Measurements from ENCODE around the gene CARD11.

Gene CARD11

DNA sequence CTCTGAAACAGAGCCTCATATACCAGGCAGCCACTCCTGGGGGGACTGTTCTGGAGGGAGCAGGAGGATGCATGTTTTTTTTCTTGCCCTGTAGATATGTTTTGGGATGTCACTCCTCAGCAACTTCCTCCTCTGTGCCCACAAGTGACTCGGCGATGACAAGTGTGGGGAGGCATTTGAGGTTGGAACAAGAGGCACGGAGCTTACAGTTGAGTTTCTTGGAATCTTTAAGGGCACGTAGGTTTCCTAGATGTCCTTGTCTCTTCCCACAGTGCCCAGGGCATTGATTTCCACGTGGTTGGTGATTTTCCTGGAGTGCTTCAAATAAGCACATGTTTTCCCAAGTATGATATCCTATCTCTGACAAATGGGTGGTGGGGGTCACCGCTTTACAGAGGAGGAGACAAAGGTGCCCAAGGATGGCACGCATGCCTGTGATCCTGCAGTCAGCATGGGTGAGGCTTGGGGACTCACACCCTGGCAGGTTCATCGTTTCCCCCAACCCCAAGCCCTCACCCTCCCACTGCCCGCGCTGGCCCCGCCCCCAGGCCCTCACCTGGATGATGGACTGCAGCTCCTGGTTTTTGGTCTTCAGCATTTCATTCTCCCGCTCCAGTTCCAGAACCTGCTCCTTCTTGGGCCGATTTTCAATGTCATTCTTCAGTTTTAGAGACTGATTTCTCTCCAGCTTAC lies 104.3 kb downstream of the CARD11 start:
- no peak for DNase-seq (ENCODE audit: low spot score)

DNA sequence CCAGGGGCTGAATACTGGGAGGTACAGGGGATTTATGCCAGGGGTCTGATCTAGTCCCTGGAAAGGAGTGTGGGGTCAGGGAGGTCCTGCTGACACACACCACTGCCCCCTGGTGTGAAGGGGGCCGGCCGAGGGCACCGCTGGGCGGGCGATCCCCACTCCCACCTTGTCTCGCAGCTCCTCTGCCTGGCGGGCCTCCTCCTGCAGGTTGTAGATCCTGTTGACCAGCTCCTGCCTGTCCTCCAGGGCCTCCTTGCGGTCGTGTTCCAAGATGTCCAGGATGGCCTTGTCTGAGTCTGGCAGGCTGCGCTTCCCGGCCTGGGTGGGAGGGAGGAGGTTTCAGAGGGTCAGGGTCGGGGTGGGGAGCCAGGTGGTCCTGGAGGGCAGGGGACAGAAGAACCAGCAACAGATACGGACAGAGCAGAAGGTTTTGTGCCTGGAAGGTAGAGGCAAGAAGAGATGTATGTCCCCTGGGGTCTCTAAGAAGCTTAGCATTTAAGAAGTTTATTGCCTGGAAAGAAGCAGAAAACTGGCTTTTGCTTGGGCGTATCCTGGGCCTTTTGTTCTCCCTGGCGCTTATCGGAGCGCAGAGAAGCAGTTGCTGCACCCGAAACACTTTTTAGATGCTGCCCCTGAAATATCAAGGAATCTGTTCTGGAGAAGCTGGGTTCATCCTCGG lies 105.0 kb downstream of the CARD11 start:
- no peak for DNase-seq (ENCODE audit: low spot score)

DNA sequence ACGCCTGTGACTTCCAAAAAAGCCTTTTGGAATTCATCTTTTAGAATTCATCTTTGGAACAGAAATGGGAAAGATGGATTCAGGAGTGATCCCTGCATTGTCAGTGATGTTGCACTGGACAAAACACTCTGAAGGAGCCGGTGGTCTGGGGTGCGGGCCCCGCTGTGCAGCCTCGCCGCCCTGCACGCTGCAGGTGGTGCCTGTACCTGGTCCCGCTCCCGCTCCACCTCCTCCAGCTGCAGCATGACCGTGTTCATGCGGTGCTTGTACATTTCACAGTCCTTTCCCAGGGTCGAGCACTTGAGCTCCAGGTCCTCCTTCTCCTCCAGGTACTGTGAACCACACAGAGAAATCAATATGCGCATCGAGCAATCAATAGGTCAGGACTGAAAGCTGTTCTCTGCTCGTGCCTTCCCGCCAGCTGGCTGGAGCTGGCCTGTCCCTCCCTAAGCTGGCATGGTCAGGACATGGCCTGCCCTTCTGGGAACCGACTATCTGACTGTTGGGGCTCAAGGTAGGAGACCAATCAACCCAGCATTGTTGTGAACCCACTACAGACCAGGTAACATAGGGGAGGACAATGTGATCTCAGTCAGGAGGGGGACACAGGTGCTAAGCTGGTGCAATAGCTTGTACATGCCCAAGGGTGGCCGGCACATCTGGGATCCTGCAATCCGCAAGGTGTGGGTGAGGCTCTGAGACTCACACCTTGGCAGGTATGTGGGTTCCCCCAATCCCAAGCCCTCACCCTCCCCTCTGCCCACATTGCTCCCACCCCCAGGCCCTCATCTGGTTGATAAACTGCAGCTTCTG lies 105.8 kb downstream of the CARD11 start:
- DNase-seq (ENCODE audit: low spot score), result no peak

DNA sequence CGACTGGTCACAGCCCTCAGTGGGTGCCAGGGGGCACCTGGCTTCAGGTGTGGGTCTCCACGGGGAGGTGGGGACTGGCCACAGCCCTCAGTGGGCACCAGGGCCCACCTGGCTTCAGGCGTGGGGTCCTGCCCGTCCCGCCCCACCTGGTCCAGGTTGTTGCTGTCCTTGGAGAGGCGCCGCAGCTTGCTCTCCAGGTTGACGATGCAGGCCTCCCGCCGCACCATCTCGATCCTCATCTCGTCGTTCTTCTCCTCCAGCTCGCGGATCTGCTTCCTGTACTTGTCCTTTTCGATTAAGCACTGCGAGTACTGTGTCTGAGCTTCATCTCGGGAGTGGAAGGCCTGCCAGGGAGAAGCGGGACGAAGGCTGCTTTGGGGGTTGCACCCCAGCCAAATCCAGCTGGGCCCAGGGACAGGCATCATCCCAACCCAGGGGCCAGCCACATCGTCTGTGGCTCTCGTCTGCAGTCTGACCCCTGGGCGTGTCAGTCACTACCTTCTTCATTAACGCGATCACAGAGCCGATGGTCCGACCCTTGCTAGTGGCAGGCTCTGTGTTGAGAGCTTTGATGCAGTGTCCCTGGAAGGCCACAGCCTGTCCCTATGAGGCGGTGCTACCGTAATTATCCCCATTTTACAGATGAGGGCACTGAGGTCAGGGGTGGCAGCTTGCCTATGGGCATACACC lies 106.6 kb downstream of the CARD11 start:
- DNase-seq (ENCODE audit: low spot score), result no peak

DNA sequence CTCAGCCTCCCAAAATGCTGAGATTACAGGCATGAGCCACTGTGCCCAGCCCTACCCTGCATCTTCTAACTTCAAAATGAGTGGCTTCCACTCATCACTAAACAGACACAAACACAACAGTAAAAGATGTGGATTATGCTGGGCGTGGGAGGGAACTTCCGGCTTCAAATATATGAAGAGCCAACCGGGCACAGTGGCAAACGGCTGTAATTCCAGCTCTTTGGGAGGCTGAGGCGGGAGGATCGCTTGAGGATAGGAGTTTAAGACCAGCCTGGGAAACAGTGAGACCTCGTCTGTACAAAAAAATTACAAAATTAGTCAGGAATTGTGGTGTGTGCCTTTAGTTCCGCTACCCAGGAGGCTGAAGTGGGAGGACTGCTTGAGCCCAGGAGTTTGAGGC lies 107.4 kb downstream of the CARD11 start:
- DNase-seq (ENCODE audit: low spot score), result no peak

DNA sequence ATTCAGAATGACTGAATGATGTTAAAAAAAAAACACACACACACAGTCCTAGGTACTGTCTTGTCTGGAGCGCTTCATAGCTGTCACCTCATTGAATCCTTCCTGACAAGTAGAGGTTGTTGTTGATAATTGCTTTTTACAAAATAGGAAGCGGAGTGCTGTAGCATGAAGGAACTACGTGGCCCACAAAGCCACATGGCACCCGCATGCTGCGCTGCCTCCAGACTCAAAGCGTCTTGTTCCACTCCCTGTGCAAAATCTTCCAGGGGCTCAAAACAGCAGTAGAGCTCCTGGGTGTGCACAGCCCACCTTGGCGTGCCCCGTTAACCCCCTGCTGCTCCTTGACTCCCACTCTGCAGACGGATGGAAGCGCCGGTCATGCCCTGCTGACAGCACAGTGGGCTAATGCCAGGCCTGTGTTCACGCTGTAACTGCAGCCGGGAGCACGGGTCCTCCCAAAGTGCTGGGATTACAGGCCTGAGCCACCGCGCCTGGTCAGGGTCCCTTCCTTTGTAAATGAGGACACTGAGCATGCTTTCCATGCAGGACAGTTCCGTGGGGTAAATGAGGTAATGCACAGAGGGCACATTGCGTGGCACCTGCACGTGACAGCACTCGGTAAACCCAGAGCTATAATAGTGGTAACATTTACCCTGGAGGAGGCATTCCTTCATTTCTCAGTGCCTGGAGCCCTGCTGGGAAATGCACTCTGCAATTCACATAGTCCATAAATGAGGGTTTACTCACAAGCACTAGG lies 108.5 kb downstream of the CARD11 start:
- peak; percentile 12 for DNase-seq (ENCODE audit: low spot score)

DNA sequence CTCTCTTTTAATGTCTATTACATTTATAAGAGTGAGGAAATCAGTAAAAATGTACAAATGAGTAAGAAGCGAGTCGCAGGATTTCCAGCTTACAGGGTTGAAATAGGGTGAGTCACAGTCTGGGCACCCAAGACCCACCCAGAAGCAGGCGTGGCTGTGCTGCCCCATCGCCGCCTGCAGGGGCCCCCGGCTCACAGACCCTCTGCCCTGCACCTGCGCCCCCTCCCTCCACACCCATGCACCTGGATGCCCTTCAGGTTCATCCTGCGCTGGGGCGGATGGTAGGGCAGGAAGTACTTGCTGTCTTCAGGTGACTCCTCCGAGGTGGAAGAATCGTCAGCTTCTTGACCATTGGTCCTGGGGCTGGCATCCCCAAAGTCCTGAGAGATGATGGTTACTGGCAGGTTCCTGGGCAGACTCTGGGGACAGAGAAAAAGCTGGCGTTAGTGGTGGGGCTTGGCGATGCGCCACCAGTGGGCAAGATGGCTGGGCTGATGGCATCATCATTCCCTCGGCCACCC lies 109.4 kb downstream of the CARD11 start:
- no peak for DNase-seq (ENCODE audit: low spot score)

DNA sequence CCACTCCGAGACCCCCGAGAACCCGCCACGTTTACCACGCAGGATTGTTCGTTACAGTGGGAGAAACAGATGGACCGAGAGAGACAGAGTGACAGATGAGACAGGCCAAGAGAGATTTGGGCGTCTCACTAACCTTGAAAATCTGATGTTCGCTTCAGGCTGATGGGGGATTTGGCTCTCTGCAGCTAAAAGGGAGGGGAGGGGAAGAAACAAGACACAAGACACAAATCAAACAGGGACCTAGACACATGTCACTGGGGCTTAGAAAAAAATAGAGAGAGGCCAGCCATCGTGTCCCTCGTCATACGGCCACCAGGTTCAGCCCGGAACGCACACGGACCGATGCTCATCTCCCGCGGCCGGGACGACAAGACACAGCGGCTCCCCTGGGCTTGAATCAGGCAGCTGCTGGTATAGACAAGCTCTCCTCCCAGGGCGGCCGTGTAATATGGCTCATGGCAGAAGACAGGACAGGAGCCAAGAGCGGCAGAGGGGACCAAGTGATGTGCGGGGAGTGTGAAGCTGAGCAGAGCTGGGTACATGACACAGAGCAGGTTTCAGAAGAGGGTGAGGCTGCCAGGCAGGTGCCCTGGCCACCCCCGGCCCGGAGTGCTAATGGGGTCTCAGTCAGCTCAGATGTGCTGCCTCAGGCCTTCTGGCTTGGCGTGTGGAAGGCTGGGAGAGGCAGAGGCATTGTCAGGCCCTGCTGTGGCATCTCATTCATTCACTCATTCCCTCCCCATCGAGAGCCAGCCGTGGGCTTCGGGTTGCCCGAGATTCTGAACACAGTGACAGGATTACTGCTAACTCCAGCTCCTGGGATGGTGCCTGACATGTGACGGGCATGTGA lies 111.0 kb downstream of the CARD11 start:
- no peak for DNase-seq (ENCODE audit: low spot score)

DNA sequence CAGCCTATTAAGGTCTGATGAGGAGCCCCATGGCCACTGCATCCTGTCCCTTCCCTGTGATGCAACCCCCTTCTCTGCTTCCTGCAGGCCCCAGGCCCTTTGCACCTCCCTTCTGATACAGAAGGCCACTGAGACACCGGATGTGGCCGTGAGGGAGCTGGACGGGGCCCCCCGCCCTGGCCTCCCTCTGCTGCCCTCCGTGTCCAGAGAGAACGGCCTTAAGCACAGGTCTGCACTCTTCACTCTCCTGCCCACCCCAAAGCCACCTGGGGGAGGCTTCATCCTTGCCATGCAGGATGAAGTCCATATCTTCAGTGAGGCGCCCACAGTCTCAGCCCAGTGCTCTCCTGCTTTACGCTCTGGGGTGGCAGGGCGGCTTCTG lies 112.6 kb downstream of the CARD11 start:
- no peak for DNase-seq (ENCODE audit: low spot score)

DNA sequence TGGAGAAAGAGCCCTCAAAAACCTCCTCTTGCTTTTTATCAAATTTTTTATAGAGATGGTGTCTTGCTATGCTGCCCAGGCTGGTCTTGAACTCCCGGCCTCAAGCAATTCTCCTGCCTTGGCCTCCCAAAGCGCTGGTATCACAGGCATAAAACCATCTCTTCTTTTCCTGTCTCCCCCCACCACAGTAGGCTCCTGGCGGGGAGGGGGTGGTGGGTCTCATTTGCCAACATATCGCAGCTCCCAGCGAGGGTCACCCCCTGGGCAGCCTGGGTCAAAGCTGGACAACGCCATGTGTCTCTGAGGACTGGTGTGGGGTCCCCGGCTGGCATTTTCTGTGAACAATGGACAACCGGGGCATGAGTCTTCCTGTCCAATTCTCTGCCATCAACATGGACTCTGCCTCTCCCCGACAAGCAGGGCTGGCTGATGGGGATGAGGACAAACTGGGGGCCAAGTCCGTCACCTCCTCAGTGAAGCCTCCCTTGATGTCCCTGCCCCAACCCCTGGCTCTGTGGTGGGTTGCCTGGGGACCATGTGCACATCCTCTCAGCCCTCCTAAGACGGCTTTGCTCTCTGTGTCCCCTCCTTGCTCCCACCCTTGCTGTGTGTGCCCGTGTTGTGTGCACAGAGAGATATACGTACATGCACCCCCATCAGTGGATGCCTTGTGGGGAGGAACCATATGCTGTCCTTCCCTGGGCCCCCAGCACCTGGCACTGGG lies 113.2 kb downstream of the CARD11 start:
- DNase-seq (ENCODE audit: low spot score), result no peak

DNA sequence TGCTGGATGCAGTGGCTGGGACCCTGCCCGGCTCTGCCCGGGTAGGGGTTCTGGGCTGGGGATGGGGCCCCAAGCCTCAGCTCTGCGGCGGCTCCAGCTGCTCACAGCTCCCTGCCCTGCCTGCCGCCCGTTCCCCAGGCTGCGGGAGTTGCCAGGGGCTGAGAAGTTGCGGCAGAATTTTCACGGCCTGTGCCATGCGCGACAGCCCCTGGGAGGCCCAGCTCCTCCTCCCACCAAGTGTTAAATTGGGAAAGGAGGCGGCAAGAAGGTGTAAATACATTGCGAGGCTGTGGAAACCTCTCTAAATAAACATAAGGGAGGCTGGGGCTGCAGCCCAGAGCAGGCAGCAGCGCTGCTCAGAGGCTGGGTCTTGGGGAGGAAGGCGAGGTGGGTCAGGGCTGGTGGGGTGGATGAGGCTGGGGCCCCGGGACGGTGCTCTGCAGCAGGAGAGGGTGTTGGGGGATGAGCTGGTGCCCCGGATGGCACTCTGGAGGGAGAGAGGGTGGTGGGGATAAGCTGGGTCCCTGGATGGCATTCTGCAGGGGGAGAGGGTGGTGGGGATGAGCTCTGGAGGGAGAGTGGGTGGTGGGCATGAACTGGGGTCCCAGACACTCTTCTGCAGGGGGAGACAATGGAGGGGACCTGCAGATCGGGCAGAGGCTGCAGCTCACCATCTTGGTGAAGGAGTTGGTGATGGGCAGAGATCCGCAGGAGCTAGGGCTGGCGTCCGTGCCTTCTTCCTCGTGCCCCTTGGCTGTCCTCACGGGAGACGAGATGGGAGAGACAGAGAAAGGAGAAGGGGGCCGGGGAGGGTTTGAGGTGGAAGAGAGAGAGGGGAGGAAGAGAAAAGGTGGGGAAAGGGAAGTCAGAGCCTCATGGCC lies 114.1 kb downstream of the CARD11 start:
- DNase-seq (ENCODE audit: low spot score), result no peak

DNA sequence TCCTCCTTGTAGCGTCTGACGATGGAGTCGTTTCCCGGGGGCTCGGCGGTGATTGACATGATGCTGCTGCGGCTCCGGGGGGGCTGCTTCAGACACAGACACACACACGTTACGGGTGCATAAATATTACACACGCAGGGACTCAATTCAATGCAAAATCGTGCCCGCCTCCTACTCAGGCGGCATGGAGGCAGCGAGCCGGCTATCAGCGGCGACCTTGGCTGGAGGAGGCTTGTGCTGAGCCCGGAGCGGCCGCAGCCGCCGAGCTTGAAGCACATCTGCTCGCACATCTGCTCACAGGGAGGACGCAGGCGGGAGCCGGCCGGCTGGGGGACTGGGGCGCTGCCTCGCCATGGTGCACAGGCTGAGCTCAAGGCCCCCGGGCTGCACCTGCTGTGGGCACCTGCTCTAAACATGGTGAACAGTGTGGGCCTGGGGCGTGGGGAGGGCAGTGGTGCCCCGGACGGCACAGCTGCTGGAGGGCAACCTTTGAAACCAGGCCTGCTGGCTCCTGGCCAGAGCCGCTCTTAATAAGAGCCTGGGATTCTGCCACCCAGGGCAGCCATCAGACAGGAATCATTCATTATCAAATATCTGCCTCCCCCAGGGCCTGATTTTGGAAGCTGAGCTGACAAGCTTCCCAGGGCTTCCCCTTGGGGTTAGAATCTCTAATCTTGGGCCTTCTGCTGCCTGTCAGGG lies 114.9 kb downstream of the CARD11 start:
- DNase-seq (ENCODE audit: low spot score), result no peak

DNA sequence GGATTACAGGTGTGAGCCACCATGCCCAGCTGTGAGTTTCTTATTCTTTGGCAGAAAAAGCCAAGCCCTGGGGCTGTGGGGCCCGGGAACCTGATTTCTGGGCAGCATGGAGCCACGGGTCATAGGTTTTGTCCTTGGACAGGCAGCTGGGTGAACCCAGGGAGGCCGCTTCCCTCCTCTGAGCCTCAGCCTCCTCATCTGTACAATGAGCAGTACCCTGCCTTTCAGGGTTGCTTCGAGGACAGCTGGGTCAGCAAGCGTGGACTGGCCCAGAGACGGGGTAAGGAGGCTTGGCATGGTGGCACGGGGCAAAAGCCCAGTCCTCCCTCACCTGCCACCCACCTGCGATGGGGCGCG lies 115.4 kb downstream of the CARD11 start:
- no peak for DNase-seq (ENCODE audit: low spot score)

DNA sequence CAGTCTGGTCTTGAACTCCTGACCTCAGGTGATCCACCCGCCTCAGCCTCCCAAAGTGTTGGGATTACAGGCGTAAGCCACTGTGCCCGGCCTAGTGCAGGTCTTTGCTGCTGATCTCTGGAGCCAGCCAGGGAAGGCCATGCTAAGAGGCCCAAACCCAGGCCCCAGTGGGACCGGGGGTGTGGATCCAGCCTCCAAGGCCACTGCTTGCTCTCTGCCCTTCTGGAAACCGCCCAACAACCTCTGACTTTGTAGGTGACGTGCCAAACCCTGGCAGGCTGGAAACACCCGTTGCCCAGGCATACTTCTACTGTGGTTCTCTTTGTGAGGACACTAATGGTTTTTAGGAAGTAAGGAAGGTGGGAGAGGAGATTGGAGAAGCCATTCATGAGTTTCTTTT lies 116.1 kb downstream of the CARD11 start:
- DNase-seq (ENCODE audit: low spot score), result no peak

DNA sequence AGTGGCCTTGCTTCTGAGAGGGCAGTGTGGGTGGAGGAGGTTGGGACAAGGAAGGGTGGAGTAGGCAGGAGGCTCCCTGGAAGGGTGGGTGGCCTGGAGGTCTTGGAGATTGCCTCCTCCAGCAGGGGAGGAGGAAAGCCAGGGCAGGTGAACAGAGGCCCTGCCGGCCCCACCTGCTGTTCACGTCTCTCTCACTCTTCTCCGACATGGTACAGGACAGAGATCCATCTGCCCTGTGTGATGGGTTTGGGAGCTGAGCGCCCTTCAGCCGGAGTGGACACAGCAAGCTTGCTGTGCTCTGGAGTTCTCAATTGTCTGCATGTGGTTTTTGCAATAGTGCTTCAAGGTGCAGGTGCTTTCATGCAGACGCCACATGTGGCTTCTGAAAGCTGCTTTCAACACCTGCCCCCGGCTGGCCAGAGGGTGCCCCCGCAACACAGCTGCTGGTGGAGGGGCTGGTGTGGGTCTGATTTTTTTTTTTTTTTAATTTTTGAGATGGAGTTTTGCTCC lies 116.7 kb downstream of the CARD11 start:
- no peak for DNase-seq (ENCODE audit: low spot score)

DNA sequence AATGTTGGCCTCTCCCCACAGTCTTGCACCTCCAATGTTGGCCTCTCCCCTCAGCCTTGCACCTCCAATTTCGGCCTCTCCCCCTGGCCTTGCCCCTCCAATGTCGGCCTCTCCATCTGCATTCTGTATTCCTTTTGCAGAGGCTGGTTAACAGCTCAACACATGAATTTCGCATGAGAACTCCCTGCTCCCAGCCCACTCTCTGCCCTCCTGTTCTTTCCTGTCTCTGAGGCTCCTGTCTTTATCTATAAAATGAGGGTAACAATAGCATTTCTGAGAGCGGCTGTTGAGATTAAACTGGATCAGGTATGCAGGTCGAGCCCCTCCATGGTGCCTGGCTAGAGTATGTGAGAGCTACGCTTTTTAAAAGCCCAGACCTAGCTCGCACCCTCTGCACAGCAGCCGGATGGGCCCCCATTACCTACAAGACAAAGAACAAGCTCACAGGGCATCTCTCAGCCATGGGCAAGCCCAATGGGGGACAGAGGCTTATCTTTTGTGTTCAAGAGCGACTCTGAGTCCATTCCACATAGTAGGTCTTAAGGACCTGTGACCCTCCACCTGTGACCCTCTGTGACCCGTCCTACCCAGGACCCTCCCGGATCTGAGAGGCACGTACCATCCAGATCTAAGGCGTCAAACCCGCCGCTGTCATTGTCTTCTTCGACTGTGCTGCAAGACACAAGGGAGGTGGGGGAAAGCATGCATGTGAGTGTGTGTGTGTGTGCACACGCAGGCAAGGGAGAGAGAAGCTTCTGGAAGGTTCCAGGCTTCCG lies 117.4 kb downstream of the CARD11 start:
- no peak for DNase-seq (ENCODE audit: low spot score)
